ENCODE results near the gene STRBP. TPM values are rescaled to one million over a fixed set of nuclear protein-coding genes. Genes with fewer than 3 reads are reported as not detected.

STRBP gene
- total and polyA plus RNA-seq, 9 of the 15 experiments (the other 6 are each of a cell fraction or from before 2014, with no cell fraction given) = 27.7 to 84.0 (median 70.2) TPM

DNA sequence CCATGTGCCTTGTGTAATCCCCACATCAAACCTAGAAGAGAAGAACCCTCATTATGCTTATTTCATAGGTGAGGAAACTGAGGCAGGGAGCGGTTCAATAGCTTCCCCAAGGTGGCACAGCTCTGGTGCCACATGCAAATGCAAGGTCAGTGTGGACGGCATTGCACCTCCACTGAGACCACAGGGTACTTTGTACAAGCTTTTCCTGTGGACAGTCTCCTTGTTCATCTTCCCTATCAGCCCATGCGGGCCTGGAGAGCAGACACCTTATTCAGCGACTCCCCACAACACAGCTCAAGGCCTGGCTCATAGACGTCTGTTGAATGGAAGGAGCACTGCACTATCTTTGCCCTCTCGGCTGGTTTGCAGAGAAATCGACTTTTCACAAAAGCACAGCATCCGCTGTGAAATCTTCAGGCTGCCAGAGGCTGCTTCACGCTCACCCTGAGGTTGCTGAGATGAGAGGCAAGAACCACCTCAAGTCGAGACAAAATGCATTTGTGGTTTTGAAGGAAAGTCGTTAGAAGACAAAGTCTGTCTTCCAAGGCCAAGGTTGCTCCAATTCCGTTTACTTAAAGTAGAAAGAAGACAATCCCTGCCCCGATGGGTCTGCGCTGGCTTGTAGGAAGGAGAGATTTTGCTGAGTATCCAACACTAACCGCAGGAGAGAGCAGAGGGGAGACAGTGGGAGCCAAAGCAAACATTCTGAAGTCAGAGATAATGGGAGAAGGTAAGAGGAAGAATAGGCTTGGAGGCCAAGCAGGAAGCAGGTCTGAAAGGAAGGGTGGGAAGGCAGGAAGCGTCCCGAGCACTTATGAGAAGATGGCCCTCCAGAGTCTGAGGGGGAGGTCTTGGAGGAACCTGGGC, 34.2 kb upstream of the STRBP start (continued):
- TF ChIP-seq, protein P1, sequence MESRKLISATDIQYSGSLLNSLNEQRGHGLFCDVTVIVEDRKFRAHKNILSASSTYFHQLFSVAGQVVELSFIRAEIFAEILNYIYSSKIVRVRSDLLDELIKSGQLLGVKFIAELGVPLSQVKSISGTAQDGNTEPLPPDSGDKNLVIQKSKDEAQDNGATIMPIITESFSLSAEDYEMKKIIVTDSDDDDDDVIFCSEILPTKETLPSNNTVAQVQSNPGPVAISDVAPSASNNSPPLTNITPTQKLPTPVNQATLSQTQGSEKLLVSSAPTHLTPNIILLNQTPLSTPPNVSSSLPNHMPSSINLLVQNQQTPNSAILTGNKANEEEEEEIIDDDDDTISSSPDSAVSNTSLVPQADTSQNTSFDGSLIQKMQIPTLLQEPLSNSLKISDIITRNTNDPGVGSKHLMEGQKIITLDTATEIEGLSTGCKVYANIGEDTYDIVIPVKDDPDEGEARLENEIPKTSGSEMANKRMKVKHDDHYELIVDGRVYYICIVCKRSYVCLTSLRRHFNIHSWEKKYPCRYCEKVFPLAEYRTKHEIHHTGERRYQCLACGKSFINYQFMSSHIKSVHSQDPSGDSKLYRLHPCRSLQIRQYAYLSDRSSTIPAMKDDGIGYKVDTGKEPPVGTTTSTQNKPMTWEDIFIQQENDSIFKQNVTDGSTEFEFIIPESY (CRISPR knock-in tag; IDR thresholded peaks at IDR 0.05) = no peak
- TF ChIP-seq PBX2 (CRISPR knock-in tag; IDR thresholded peaks at IDR 0.05; ENCODE audit: low read depth) (no peak), PBX2 (tag; conservative IDR thresholded peaks at IDR 0.05; ENCODE audit: low read depth) (no peak), SLC30A9 (CRISPR knock-in tag; IDR thresholded peaks at IDR 0.05) (no peak), CBFB (CRISPR knock-in tag; IDR thresholded peaks at IDR 0.05) (no peak), BDP1 (IDR thresholded peaks at IDR 0.05; ENCODE audit: insufficient read depth, insufficient read length) (no peak), HDAC6 (IDR thresholded peaks at IDR 0.05; ENCODE audit: low read depth, low read length) (no peak), NCOR1 (IDR thresholded peaks at IDR 0.05) (no peak), RBM22 (IDR thresholded peaks at IDR 0.05; ENCODE audit: low read depth, low read length, poor library complexity, severe bottlenecking) (no peak), HDAC3 (IDR thresholded peaks at IDR 0.05; ENCODE audit: borderline replicate concordance, partially characterized antibody) (no peak), ATF7 (IDR thresholded peaks at IDR 0.05) (0 out of 2 replicates have a peak, but pooled peaks have one; percentile 17), ZBTB1 (CRISPR knock-in tag; IDR thresholded peaks at IDR 0.05; ENCODE audit: borderline replicate concordance, low read depth) (no peak), FIP1L1 (IDR thresholded peaks at IDR 0.05; ENCODE audit: low read depth, low read length, poor library complexity, severe bottlenecking) (no peak), CTBP1 (IDR thresholded peaks at IDR 0.05; ENCODE audit: borderline replicate concordance) (peak; percentile 67), TFAM (CRISPR knock-in tag; conservative IDR thresholded peaks at IDR 0.05) (no peak), TAF9B (IDR thresholded peaks at IDR 0.05; ENCODE audit: partially characterized antibody) (no peak), NCOA4 (IDR thresholded peaks at IDR 0.05; ENCODE audit: partially characterized antibody) (no peak), HMGN3 (IDR thresholded peaks at IDR 0.05; ENCODE audit: borderline replicate concordance, extremely low read depth, insufficient read length, low read depth, low read length) (no peak), MCM5 (IDR thresholded peaks at IDR 0.05; ENCODE audit: low read depth) (no peak), TAL1 (IDR thresholded peaks at IDR 0.05) (peak; percentile 74)
- TF ChIP-seq, protein P2, sequence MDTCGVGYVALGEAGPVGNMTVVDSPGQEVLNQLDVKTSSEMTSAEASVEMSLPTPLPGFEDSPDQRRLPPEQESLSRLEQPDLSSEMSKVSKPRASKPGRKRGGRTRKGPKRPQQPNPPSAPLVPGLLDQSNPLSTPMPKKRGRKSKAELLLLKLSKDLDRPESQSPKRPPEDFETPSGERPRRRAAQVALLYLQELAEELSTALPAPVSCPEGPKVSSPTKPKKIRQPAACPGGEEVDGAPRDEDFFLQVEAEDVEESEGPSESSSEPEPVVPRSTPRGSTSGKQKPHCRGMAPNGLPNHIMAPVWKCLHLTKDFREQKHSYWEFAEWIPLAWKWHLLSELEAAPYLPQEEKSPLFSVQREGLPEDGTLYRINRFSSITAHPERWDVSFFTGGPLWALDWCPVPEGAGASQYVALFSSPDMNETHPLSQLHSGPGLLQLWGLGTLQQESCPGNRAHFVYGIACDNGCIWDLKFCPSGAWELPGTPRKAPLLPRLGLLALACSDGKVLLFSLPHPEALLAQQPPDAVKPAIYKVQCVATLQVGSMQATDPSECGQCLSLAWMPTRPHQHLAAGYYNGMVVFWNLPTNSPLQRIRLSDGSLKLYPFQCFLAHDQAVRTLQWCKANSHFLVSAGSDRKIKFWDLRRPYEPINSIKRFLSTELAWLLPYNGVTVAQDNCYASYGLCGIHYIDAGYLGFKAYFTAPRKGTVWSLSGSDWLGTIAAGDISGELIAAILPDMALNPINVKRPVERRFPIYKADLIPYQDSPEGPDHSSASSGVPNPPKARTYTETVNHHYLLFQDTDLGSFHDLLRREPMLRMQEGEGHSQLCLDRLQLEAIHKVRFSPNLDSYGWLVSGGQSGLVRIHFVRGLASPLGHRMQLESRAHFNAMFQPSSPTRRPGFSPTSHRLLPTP (IDR thresholded peaks at IDR 0.05; ENCODE audit: borderline replicate concordance, extremely low read depth, insufficient read length) = no peak

All from K562 (cell line).